CD14-positive monocyte (primary cell): ENCODE results near the gene IGSF9B. TPM values are rescaled to one million over a fixed set of nuclear protein-coding genes. Genes with fewer than 3 reads are reported as not detected.

Experiments used
- DNase-seq, 3 donors: peaks; one replicate each; pipeline ENCODE4 v3.0.0-alpha.2; 2011 to 2022
- H2AFZ ChIP-seq: 2 replicates; pipeline ENCODE4 v1.6.0; 2012; ENCODE audit warnings: mild to moderate bottlenecking, low read depth, low read length, inconsistent platforms; ENCODE audit not compliant: insufficient read depth, poor library complexity, severe bottlenecking
- H3K27ac ChIP-seq, 2 donors: 1 replicate in 1 of 2; 2 replicates in 1 of 2; pipeline ENCODE4 v1.5.1; 2012 to 2013; ENCODE audit warnings: low read length in 2 of 2, control low read depth in 1 of 2, inconsistent platforms in 1 of 2, low read depth in 1 of 2, mild to moderate bottlenecking in 1 of 2
- H3K27me3 ChIP-seq, 2 donors: one replicate each; pipeline versions ENCODE4 v1.6.0 to v1.6.1; 2011 to 2013; ENCODE audit warnings: low read length in 2 of 2; ENCODE audit not compliant: control insufficient read depth in 2 of 2, insufficient read depth in 2 of 2
- H3K36me3 ChIP-seq, 2 donors: replicated peaks in 1 of 2; 1 replicate in 1 of 2; 2 replicates in 1 of 2; pipeline versions ENCODE4 v1.5.1 to v1.6.1; 2012 to 2013; ENCODE audit warnings: low read length in 2 of 2, control low read depth in 1 of 2, inconsistent platforms in 1 of 2, mild to moderate bottlenecking in 1 of 2; ENCODE audit not compliant: insufficient read depth in 2 of 2, control insufficient read depth in 1 of 2
- H3K4me1 ChIP-seq, 2 donors: 1 replicate in 1 of 2; 2 replicates in 1 of 2; pipeline versions ENCODE4 v1.5.1 to v1.6.1; 2012 to 2013; ENCODE audit warnings: low read length in 2 of 2, control low read depth in 1 of 2, inconsistent platforms in 1 of 2, mild to moderate bottlenecking in 1 of 2, moderate library complexity in 1 of 2; ENCODE audit not compliant: insufficient read depth in 2 of 2, control insufficient read depth in 1 of 2
- H3K4me2 ChIP-seq: replicated peaks from 2 replicates; pipeline ENCODE3; 2012; ENCODE audit warnings: low read length, moderate library complexity, mild to moderate bottlenecking; ENCODE audit not compliant: poor library complexity, severe bottlenecking; ENCODE audit errors: extremely low read depth
- H3K4me3 ChIP-seq, 3 experiments: fragments of 200-600 bp in 1 of 3; sonication (generic) in 1 of 3; replicated peaks in 1 of 3; 1 replicate in 2 of 3; 2 replicates in 1 of 3; pipeline ENCODE4 v1.5.1; 2011 to 2013; ENCODE audit warnings: low read length in 3 of 3, mild to moderate bottlenecking in 3 of 3, control low read depth in 2 of 3, low read depth in 2 of 3, inconsistent platforms in 1 of 3, moderate library complexity in 1 of 3
- H3K79me2 ChIP-seq: 2 replicates; pipeline ENCODE4 v1.6.0; 2012; ENCODE audit warnings: mild to moderate bottlenecking, control low read depth, inconsistent platforms, low read length, moderate library complexity; ENCODE audit not compliant: insufficient read depth
- H3K9ac ChIP-seq: 2 replicates; pipeline ENCODE4 v1.6.0; 2017; ENCODE audit warnings: low read length, mild to moderate bottlenecking; ENCODE audit not compliant: insufficient read depth, poor library complexity, severe bottlenecking
- H3K9me3 ChIP-seq, 2 donors: replicated peaks in 1 of 2; 1 replicate in 1 of 2; 2 replicates in 1 of 2; pipeline versions ENCODE4 v1.5.1 to v1.6.1; 2012 to 2013; ENCODE audit warnings: low read length in 2 of 2, control low read depth in 1 of 2; ENCODE audit not compliant: control insufficient read depth in 1 of 2, insufficient read depth in 1 of 2
- H4K20me1 ChIP-seq: 2 replicates; pipeline ENCODE4 v1.6.0; 2012; ENCODE audit warnings: mild to moderate bottlenecking, low read length, control low read depth, moderate library complexity; ENCODE audit not compliant: insufficient read depth
- H3K27ac Mint-ChIP-seq, 7 donors: one replicate each; pipeline ENCODE4 v1.8.0; 2020; ENCODE audit warnings: mild to moderate bottlenecking in 7 of 7, mixed read lengths in 7 of 7, moderate library complexity in 6 of 7, inconsistent platforms in 2 of 7
- H3K27me3 Mint-ChIP-seq, 3 donors: one replicate each; pipeline ENCODE4 v1.8.0; 2021 to 2022; ENCODE audit warnings: low read depth in 3 of 3, mild to moderate bottlenecking in 3 of 3, mixed read lengths in 3 of 3, moderate library complexity in 3 of 3, inconsistent platforms in 1 of 3
- H3K36me3 Mint-ChIP-seq, 2 donors: one replicate each; pipeline ENCODE4 v1.8.0; 2020; ENCODE audit warnings: mixed read lengths in 2 of 2, inconsistent platforms in 1 of 2, mild to moderate bottlenecking in 1 of 2
- H3K4me1 Mint-ChIP-seq: one replicate; pipeline ENCODE4 v1.8.0; 2020; ENCODE audit warnings: mild to moderate bottlenecking, mixed read lengths
- H3K4me3 Mint-ChIP-seq, 2 donors: one replicate each; pipeline ENCODE4 v1.8.0; 2020; ENCODE audit warnings: mild to moderate bottlenecking in 2 of 2, mixed read lengths in 2 of 2, moderate library complexity in 1 of 2
- H3K9me3 Mint-ChIP-seq, 7 donors: one replicate each; pipeline ENCODE4 v1.8.0; 2020 to 2022; ENCODE audit warnings: mixed read lengths in 7 of 7, mild to moderate bottlenecking in 6 of 7, moderate library complexity in 6 of 7, inconsistent platforms in 2 of 7
- CTCF ChIP-seq: fragments of 200-600 bp; IDR thresholded peaks from one replicate; pipeline ENCODE4 v1.8.0; 2022; ENCODE audit warnings: antibody characterized with exemption, mild to moderate bottlenecking
- WGBS: methylation state at CpG from one replicate; pipeline ENCODE4 v1.1.5; 2013; ENCODE audit warnings: missing lambda C conversion rate; ENCODE audit not compliant: insufficient coverage; 5-methylcytosine and 5-hydroxymethylcytosine counted together
- intact Hi-C, 2 donors: fragments of 100-400 bp; cut with micrococcal nuclease; formaldehyde crosslinking; loops; one replicate each; pipeline versions ENCODE4 v1.15.0 to v1.15.1; 2023
- polyA plus RNA-seq, 3 donors: library from polyadenylated mRNA; depleted of rRNA in 1 of 3; unstranded in 2 of 3; stranded (reverse) in 1 of 3; fragments of 300-500 nt in 2 of 3; fragments of >200 nt in 1 of 3; fragmentation: Illumina TruSeq in 2 of 3; gene quantifications; 1 replicate in 2 of 3; 2 replicates in 1 of 3; pipeline ENCODE4 v1.2.3, GENCODE V29; 2012 to 2021

Gene IGSF9B
- polyA plus RNA-seq, 3 donors, result not detected

GRCh38 chr11:133991101-133991500 is 34.3 kb upstream of the IGSF9B start:
- Histone ChIP-seq H3K36me3 (no peaks in the 10 kb centered on the region), H3K9ac (no peak overlapping the region), H3K4me2 (no peak overlapping the region), H3K4me1 (no peaks in the 10 kb centered on the region), H2AFZ (no peak overlapping the region), H3K79me2 (no peaks in the 10 kb centered on the region), H3K27ac (no peak overlapping the region), H3K27me3 (no peaks in the 10 kb centered on the region), H3K4me3 (no peak overlapping the region), H3K9me3 (no peaks in the 10 kb centered on the region), H4K20me1 (no peaks in the 10 kb centered on the region)
- Mint-ChIP-seq H3K27ac (peak overlapping the region in 1 of 7 donors; percentile 11), H3K9me3 (peaks cover 0 to 3% (median 0%) of the 10 kb centered on the region in 7 donors), H3K36me3 (no peaks in the 10 kb centered on the region), H3K4me3 (no peak overlapping the region), H3K27me3 (peaks cover 3 to 13% (median 9%) of the 10 kb centered on the region in 3 donors), H3K4me1 (no peaks in the 10 kb centered on the region)
- TF ChIP-seq CTCF, result no peak
- no peak for DNase-seq
- intact Hi-C loops, result no loop called here
- 57% methylated on average over 12 of the region's 12 CpGs for WGBS

GRCh38 chr11:133990501-133990900 is 33.7 kb upstream of the IGSF9B start:
- Histone ChIP-seq H3K9me3 (no peaks in the 10 kb centered on the region), H3K36me3 (no peaks in the 10 kb centered on the region), H3K4me2 (no peak overlapping the region), H3K9ac (no peak overlapping the region), H3K79me2 (no peaks in the 10 kb centered on the region), H3K4me1 (no peaks in the 10 kb centered on the region), H3K27ac (no peak overlapping the region), H2AFZ (no peak overlapping the region), H4K20me1 (no peaks in the 10 kb centered on the region), H3K27me3 (no peaks in the 10 kb centered on the region), H3K4me3 (no peak overlapping the region)
- no peaks in the 10 kb centered on the region for H3K36me3 Mint-ChIP-seq
- H3K4me1 Mint-ChIP-seq, result no peaks in the 10 kb centered on the region
- 90% methylated on average over 9 of the region's 10 CpGs for WGBS
- intact Hi-C loops, result no loop called here
- H3K9me3 Mint-ChIP-seq, result peaks cover 0 to 1% (median 0%) of the 10 kb centered on the region in 7 donors
- DNase-seq, result no peak
- TF ChIP-seq CTCF, result no peak
- H3K27ac Mint-ChIP-seq, result no peak overlapping the region
- H3K27me3 Mint-ChIP-seq, result peaks cover 3 to 13% (median 8%) of the 10 kb centered on the region in 3 donors
- no peak overlapping the region for H3K4me3 Mint-ChIP-seq
